RPMI8226 (cell line): ENCODE results near the gene IMPDH1.

Source experiments
- DNase-seq: peaks from one replicate; pipeline ENCODE4 v3.0.0-alpha.2; 2015

IMPDH1 gene

DNA sequence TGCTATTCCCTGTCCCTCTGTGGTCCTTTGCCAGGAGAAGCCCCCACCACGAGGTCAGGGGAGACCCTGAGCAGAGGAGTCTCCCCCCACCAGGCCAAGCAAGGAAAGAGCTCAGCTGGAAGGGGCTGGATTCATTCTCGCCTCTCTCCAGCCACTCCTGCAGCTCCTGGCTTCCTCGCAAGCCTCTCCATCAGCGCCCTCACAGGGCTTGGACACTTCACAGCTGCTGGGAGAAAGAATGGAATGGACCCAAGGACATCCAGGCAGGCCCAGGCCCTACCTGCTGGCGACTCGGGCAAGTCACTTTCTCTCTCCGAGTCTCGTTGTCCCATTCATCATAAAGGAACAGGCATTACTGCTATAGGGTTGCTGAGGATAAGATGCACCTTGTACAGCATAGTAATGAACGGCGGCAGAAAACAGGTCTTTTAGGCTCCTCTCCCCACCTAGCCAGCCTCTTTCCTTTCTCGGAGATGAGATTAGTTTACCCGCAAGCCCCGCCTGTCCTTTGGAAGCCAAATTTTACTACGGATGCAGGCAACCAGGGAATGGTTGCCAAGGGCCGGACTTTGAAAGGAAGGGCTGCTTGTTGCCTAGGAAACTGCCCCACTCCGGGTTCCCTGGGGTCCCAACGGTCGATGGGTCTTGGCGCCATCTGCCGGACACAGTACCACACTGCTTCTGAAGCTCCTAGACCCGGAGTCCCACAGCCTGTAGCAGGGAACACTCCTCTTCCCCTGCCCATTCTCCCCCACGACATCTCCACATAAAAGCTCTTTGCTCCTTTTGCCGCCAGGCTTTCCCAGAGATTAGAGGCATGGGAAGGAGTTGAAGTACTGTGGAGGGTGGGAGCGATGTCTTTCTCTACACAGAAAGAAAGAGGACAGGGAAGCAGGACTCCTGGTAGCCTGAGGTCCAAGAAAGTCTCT, 22.3 kb downstream of the IMPDH1 start:
- peak; percentile 79 for DNase-seq

DNA sequence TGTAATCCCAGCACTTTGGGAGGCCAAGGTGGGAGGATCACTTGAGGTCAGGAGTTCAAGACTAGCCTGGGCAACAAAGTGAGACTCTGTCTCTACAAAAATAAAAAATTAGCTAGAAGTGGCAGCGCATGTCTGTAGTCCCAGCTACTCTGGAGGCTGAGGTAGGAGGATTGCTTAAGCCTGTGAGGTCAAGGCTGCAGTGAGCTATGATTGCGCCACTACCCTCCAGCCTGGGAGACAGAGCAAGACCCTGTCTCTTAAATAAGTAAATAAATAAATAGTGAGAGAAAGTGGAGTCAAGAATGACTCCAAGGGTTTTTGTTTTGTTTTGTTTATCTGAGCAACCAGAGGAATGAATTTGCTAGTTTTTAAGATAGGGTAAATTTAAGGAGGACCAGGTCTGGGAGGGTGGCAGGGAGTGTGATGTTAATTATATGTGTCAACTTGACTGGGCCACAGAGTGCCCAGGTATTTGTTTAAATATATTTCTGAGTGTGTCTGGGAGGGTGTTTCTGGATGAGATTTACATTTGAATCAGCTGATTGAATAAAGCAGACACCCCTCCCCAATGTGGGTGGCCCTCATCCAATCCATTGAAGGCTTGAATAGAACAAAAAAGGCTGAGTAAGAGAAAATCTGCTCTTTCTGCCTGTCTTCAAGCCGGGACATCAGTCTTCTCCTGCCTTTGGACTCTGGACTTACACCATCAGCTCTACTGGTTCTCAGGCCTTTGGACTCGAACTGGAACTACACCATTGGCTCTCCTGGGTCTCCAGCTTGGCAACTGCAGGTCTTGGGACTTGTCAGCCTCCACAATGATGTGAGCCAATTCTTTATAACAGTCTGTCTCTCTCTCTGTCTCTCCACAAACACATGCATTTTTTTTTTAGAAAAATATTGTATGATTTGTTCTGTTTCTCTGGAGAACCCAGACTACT, 23.5 kb downstream of the IMPDH1 start:
- no peak for DNase-seq

DNA sequence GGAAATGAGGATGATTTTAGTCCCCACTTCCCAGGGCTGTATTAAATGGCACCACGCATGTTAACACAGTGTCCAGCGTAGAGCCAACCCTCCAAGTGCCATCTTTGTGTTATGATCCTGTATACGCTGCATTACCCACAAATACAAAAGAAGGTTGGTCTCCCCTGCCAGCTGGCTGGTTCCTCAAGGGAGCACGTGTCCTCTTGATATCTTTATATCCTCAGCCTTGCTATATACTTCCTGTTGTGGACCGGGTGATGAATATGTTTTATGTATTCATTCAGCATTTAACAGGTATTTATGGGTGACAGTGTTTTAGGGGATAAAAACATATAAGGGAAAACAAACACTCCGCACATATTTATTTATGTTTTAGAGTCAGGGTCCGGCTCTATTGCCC, 25.1 kb downstream of the IMPDH1 start:
- DNase-seq: no peak

DNA sequence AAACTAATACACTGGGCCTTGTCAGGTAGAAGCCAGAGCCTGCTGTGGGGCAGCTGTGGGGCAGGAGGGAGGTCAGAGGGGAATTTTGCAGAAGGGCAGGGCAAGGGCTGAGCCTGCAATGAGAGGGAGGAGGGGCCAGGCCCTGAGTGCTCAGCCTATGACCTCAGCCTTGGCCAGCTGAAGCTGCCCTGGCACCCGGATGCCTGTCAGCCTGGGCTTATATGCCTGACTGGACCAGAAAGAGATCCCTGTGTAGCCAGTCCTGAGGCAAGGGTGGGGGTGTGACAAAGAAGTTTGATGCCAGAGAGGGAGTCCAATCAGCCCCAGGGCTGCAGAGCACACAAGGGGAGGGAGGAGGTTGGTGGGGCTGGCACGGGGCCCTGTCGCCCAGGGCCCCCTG, 26.0 kb downstream of the IMPDH1 start:
- DNase-seq: peak; percentile 42

DNA sequence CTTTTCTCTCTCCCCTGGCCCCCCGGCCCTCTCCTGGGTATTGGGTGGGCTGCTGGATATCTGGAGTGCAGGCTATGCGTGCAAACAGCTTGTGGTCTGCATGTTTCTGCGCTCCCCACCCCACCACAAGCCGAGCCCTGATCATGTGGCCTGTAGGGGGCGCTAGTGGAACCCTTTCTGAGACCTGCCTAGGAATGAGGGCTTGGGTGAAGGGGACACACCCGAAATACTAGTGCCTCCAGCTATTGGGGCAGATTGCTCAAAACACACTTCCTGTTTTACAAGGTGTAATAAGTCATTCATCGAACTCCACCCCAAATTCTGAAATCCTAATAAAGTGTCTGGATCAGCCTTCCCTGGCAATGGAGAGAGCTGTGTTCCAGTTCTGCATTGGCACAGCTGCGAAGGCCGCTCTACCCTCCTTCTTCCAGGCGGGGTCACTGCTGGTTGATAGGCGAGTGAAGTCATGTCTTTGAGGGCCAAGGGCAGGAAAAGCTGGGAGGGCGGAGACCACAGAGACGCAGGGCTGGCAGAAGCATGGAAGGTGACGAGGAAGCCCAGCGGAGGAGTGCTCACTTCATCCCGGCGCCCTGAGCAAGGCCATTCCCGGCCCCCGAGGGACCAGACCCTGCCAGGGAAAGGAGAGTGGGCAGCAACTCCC, 28.5 kb downstream of the IMPDH1 start:
- peak; percentile 56 for DNase-seq

DNA sequence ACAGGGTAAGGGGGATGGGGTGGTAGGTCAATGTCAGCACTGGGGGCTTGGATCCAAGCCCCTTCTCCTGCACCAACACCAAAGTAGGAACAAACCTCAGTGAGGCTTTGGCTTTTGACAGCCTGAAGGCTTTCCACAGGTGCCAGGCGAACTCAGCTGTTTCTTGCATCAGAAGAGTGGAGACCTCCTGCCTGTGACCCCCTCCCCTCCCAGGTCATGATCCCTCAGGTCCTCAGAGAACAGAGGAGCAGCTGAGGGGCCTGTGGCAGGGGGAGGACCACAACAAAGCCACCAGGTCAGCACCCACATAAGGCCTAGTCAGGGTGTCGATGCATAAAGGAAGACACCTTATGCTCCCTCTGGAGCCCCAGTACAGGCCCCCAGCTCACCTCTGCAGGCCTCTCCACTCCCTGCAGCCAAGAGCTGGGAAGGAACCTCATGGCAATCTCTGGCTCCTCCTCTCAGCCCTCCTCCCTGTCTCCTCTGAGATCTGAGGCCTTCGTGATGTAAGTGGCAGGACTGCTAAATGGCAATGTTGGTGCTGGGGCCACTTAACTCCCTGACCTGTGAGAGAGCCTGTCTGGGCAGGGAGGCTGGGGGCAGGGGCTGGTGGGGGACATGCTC, 29.2 kb downstream of the IMPDH1 start:
- no peak for DNase-seq

DNA sequence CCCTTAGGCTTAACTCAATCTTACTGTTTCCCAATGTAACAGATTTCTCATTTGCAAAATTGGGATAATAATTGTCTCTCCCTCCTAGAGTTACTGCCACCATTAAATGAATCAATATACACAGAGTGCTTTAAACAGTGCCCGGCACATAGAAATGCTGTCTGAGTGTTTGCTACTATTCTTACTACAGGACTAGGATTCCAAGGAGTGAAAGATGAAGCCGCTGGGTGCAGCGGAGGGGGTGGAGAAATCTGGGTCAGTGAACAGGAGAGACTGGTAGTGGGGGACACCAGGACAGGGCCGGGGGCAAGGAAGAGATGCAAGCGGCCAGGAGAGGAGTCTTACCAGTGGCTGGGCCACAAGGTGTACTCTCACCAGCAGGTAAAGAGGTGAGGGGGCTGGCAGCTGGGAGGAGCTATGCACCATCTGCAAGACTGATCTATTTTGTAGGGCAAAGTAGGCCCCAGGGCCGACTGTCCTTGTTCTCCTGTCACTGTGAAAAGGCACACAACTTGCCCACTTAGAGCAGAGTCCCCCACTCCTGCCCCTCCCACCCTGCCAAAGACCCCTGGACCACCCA, 29.8 kb downstream of the IMPDH1 start:
- DNase-seq: no peak

DNA sequence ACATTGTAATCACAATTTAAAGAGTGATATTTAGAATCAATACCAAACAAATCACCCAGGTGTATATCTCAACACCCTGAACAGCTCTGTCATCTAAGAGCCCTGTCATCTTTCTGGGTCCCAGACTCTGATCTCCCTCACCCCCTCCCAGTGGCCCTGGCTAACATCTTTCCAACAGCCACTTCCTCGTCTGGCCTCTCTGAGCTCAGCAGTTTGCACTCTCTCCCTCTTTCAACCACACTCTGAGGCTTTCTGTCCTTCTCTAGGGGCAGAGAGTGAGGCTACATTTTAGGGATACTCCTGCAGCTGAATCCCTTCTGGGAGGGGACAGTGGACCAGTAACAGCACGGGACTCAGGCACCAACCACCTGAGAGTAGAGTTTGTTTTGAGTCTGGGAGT, 31.1 kb downstream of the IMPDH1 start:
- DNase-seq: no peak

DNA sequence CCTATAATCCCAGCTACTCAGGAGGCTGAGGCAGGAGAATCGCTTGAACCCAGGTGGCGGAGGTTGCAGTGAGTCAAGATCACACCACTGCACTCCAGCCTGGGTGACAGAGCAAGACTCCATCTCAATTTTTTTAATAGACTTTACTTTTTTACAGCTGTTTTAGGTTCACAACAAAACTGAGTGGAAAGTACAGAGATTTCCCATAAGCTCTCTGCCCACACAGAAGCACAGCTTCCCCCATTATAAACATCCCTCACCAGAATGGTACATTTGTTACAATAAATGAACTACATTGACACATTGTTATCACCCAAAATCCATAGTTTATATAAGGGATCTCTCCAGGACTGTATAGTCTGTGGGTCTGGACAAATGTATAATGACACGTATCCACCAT, 33.7 kb downstream of the IMPDH1 start:
- DNase-seq: no peak

DNA sequence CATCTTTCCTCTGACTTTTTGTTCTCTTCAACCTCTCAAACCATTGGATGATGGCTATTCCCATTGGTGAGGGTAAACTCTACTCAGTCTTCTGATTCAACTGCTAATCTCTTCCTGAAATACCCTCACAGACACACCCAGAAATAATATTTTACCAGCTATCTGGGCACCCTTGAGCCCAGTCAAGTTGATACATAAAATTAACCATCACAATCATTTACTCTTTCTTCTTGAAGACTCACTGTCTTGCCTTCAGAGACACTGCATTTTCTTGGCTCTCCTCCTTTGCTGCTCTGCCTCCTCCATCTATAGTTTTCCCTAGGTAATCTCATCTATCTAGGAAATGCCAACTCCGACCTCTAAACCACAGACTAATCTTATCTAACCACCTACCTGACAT, 35.7 kb downstream of the IMPDH1 start:
- no peak for DNase-seq

DNA sequence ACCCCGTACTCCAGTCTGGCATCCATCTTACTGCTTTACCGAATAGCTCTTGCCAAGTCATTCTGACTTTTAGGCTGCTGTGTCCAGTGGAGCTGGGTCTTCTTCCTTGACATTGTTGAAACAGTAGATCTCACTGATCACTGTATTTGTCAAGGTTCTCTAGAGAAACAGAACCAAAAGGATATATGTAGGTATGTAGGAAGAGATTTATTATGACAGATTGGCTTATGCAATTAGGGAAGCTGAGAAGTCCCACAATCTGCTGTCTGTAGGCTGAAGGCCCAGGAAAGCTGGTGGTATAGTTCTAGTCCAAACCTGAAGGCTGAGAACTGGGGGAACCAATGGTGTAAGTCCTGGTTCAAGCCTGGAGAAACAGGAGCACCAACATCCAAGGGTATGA, 36.2 kb downstream of the IMPDH1 start:
- DNase-seq: no peak

DNA sequence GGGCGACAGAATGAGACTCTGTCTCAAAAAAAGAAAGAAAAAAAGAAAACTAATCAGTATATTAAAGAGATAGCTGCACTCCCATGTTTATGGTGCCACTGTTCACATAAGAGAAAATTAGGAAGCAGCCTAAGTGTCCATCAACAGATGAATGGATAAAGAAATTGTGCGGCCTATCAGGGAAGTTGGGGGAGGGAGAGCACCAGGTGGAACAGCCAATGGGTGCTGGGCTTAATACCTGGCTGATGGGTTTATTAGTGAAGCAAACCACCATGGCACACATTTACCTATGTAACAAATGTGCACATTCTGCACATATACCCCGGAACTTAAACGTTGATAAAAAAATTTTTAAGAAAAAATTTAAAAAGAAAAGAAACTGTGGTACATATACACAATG, 39.3 kb downstream of the IMPDH1 start:
- no peak for DNase-seq

DNA sequence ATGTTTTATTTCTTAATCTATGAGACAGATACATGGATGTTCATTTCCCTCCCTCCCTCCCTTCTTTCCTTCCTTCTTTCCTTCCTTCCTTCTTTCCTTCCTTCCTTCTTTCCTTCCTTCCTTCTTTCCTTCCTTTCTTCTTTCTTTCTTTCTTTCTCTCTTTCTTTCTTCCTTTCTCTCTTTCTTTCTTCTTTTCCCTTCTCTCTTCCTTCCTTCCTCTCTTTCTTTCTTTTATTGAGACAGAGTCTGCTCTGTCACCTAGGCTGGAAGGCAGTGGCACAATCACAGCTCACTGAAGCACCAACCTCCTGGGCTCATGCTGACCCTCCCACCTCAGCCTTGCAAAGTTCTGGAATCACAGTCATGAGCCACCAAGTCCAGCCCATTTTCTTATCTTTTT, 42.8 kb downstream of the IMPDH1 start:
- no peak for DNase-seq

DNA sequence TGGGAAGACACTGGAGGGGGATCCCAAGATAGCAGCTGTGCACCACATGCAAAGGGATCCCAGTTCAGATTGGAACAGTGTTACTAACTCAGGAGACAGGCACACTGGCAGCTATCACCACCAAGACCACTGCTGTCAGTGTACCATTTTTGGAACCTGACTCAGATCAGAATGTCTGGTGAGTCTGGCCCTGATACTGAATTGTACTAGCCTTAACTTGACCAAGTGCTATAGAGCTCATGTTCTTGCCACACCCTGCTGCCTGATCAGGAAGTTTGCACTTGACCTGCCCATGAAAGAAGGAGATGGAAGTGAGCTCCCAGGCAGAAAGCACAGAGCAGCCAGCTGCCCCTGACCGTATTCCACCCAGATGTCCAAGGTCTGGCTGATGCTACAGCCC, 43.5 kb downstream of the IMPDH1 start:
- DNase-seq: no peak

DNA sequence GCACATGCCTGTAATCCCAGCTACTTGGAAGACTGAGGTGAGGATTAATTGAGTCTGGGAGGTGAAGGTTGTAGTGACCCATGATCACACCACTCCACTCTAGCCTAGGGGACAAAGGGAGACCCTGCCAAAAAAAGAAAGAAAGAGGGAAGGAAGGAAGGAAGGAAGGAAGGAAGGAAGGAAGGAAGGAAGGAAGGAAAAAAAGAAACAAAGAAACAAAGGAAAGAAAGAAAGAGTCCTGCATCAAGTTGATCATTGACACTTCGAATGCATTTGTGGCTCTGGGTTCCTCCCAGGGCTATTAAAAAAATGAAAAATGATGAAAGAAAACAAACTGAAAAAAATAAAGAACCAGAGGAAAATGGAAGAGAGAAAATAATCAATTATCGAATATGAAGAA, 44.4 kb downstream of the IMPDH1 start:
- DNase-seq: no peak

DNA sequence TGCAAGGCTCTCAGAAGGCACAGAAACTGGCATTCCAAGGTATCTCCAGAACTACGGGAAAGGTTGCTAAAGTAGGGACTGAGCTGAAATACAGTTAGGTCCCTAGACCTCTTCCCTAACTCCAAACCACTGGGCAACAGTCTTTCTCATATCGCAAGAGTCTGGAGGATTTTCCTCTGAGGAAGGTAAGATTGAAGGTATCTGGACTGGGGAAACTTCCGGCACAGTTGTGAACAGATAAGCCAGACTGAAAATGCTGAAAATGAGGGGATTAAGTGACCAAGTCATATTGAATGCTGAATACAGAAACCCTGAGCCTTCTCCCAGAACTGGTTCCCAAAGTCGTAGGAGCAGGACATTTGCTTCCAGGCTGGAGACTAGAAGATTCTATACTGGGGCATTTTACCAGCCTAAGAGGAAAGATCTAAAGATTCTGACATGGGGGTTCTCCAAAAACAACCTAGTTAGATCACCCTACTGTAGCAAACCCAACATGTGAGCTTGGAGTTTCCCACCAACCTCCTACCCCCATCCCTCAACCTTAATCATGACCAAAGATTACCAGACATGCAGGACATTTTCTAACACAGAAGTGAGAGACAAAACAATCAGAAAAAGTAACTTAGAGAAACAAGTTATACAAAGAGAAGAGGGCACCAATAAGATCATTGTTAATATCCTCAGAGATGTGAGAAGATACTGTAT, 45.5 kb downstream of the IMPDH1 start:
- no peak for DNase-seq

DNA sequence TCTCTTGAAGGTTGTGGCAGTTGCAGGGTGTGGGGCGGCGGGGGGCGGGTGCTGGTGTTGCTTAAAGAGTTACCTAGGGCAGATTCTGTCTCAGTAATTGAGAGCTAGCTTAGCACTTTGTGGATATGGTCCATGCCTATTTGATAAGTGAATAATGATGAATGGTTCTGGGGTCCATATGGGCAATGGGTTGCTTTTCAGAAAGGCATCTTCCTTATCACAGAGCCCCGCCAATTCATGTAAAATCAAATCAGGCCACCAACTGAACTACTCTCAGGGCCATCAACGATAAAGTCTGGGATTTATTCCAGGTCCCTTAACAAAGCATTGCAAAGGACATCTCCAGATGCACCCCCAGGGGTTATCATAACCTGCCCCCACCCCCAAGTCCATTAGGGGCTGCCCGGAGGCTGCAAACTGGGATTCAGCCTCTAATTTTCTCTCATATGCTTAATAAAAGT, 46.5 kb downstream of the IMPDH1 start:
- DNase-seq: no peak

DNA sequence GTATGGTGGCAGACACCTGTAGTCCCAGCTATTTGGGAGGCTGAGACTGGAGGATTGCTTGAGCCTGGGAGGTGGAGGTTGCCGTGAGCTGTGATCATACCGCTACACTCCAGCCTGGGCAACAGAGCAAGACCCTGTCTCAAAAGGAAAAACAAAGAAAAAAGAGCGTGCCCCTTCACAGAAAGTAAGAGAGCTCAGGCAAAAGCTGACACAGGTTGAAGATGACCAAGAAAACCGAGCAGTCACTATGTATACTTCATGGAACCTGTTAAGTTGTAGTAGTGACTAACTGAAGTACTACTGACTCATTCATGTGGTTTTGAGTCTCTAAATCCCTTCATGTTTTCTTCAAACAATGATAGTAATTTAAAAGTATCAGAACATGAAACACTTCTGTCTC, 47.1 kb downstream of the IMPDH1 start:
- no peak for DNase-seq

DNA sequence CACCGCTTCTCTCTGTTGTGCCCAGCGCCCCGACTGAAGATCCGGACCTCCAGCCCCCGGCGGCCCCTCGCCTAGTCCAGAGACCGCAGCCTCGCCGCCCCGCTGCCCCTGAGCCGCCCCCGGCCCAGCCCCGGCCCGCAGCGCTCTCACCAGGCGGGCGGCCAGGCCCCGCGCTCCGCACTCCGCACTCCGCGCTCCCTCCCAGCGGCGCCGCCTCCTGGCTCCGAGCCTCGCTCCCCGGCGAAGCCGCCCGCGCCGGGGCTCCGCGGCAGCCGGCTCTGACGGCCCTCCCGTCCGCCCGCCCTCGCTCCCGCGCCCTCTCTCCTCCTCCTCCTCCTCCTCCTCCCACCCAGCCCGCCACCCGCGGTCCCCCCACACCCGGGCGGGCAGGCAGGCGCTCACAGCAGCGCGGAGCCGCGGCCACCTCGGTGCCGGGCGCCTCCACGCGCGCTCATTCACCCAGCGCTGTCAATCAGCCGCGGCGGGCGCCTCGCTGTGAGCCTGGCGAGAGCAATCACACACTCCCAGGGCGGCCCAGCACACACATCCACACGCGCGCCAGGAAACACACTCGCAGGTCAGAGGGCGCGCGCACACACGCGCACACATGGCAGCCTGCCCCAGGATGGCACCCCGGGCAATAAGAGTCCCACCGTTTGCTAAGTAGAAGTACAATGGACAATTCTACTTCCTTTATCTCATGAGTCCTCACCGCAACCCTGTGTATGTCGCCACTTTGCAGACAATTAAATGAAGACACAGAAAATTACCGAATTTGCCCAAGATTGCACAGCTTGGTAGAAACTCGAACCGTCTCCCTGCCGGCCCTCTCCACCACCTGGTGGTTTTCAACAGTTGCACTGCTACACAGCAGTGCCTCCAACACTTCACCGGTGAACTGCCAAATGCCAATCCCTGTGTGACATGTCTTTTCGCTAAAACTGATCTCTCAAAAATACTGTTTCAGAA, 48.1 kb downstream of the IMPDH1 start, which contains the start of gene PRRT4:
PRRT4 (minus strand) TSS at position 280 of the 969 bp plus-strand sequence.
- peak; percentile 72 for DNase-seq

DNA sequence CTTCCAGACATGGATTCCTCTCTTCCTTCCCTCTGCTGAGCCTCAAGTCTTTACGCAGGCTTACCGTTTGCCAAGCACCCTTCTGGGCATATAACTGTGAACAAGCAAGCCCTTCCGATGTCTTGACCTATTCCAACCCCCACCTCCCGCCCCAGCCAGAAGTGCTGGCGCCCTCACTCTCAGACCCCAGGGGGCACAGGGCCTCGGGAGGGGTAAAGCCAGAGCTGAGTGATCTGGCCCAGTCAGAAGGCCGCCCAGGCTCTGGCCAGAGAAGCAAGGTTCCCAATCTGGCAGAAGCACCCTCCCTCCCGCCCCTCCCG, 49.5 kb downstream of the IMPDH1 start:
- DNase-seq: no peak

DNA sequence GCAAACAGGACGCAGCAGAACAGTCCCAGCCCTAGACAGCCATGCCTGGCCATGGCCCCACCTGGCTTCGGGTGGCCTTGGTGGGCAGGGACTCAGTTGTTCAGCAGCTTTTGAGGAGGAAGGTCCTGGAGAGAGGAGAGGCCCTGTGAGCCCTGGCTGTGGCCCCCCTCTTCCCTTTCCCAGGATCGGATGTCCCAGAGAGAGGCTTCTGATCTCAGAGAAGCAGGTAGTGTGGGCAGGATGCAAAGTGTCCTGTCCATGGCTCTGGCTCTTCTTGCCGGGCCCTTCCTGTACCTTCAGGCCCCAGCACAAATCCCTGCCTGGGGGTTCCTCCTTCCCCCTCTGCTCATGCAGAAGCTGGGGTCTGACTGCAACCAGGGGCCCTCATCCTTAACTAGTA, 49.8 kb downstream of the IMPDH1 start:
- DNase-seq: no peak
